ENCODE results near the gene RNF41. TPM values are rescaled to one million over a fixed set of nuclear protein-coding genes. Genes with fewer than 3 reads are reported as not detected.
"Not testable (repeated sequence)": the region's sequence is repeated elsewhere in the genome, so short reads cannot be mapped to it uniquely, and the experiment has no call there.

The RNF41 gene
- 39.8 and 41.1 TPM in 2 replicates for total RNA-seq

GRCh38 chr12:56221757-56222530 is at the start of gene RNF41:
Gene RNF41, minus strand, starts transcription at chr12:56221922. Its CDS starts 7,875 bp downstream, at chr12:56214047.
- no peaks in the 10 kb centered on the region for H3K9me3 Mint-ChIP-seq
- H3K27ac Mint-ChIP-seq: peak within 1 kb of the TSS; percentile 95
- peaks cover 16% of the 10 kb centered on the region for H3K36me3 Mint-ChIP-seq (ENCODE audit: low read depth)
- H3K27me3 Mint-ChIP-seq: no peaks in the 10 kb centered on the region
- H3K4me1 Mint-ChIP-seq: peaks cover 39% of the 10 kb centered on the region
- H3K4me3 Mint-ChIP-seq: peak within 1 kb of the TSS; percentile 100
- DNase-seq: peak; percentile 98
- intact Hi-C loops (cut with micrococcal nuclease): loop anchor here (1.0 to 5.0 kb wide), 4 partner anchors 69 to 405 kb away; partner anchors contain the start of genes CS, MYL6B, ORMDL2 and SARNP

DNA sequence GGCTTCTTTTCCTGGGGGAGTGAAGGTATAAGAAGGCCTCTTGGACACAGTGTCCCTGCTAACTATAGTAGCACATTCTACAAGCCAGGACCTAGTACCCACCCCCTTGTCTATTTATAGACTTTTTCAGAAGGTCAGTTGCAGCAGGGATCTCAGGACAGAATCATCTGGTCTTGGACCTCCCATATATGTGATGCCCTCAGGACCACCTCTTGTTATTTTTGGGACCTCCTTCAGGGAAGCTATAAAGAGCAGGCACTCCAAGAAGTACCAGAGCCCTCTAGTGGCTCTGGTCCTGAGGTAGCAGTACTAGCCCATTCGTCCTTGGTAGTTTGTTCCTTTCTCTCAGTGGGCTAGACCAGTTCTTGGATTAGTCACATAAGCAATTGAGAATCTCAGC is 49.3 kb upstream of the RNF41 start:
- H3K9me3 Mint-ChIP-seq: no peaks in the 10 kb centered on the region
- no peak overlapping the region for H3K27ac Mint-ChIP-seq
- peaks cover 45% of the 10 kb centered on the region for H3K36me3 Mint-ChIP-seq (ENCODE audit: low read depth)
- H3K4me1 Mint-ChIP-seq: peaks cover 12% of the 10 kb centered on the region
- no peaks in the 10 kb centered on the region for H3K27me3 Mint-ChIP-seq
- intact Hi-C loops (cut with micrococcal nuclease): no loop called here
- DNase-seq: peak; percentile 61
- H3K4me3 Mint-ChIP-seq: no peak overlapping the region

DNA sequence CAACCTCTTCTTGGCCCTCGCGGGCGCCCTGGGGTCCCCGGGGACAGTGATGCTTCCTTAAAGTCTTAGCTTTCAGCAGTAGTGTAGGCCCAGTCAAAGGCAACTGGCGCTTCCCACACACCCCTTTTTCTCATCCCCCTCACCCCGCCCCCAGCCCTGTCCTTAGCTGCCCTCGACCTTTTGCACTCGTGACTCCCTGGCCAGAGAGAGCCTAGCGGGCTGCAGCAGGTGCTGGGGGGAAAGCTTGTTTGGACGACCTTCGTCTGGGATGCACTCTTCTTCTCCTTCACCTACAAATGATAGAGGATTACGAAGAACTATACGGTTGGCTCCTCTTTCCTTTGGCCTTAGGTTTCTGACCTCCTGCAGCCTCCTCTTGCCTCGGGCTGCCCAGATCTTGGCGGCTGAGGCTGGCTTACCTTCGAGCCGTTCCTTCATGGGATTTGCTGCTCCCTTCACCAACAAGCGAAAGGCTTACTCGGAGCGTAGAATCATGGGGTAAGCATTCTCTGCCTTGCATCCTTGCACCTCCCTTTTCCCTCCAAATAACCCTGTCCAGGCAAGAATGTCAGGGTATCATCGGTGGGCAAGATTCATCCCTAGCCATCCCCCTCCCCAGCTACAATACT is 45.8 kb upstream of the RNF41 start:
- Mint-ChIP-seq H3K4me1 (peaks cover 14% of the 10 kb centered on the region), H3K27me3 (no peaks in the 10 kb centered on the region), H3K9me3 (no peaks in the 10 kb centered on the region), H3K27ac (peak overlapping the region; percentile 73), H3K4me3 (peak overlapping the region; percentile 93), H3K36me3 (ENCODE audit: low read depth) (peaks cover 21% of the 10 kb centered on the region)
- no peak for DNase-seq
- intact Hi-C loops (cut with micrococcal nuclease): loop anchor here (2.0 to 10.0 kb wide), 3 partner anchors 33 to 197 kb away; partner anchors contain the start of genes CNPY2, CS and SPRYD4

- Mint-ChIP-seq H3K36me3 (ENCODE audit: low read depth) (peaks cover 18% of the 10 kb centered on the region), H3K27ac (peak within 1 kb of the TSS; percentile 94), H3K4me3 (peak within 1 kb of the TSS; percentile 93), H3K4me1 (peaks cover 14% of the 10 kb centered on the region), H3K27me3 (no peaks in the 10 kb centered on the region), H3K9me3 (no peaks in the 10 kb centered on the region)
- intact Hi-C loops (cut with micrococcal nuclease): loop anchor here (1.0 to 10.0 kb wide), 4 partner anchors 9 to 198 kb away; partner anchors contain the start of genes ANKRD52, CNPY2, CS and SPRYD4
- DNase-seq: peak; percentile 96
These were observed 45.1 kb upstream of the RNF41 start, which contains the start of gene COQ10A for GRCh38 chr12:56266693-56267442. Gene COQ10A, plus strand, starts transcription at chr12:56266942. Its CDS starts 177 bp downstream, at chr12:56267119.

- not testable (repeated sequence) for H3K9me3 Mint-ChIP-seq, H3K27me3 Mint-ChIP-seq, DNase-seq
- intact Hi-C loops (cut with micrococcal nuclease): loop anchor here (1.0 to 10.0 kb wide), 4 partner anchors 8 to 199 kb away; partner anchors contain the start of genes ANKRD52, CNPY2, CS and SPRYD4
- Mint-ChIP-seq H3K27ac (peak overlapping the region; percentile 94), H3K4me3 (peak overlapping the region; percentile 93), H3K4me1 (peaks cover 14% of the 10 kb centered on the region), H3K36me3 (ENCODE audit: low read depth) (peaks cover 12% of the 10 kb centered on the region)
These were observed 44.5 kb upstream of the RNF41 start for GRCh38 chr12:56266068-56266692.

DNA sequence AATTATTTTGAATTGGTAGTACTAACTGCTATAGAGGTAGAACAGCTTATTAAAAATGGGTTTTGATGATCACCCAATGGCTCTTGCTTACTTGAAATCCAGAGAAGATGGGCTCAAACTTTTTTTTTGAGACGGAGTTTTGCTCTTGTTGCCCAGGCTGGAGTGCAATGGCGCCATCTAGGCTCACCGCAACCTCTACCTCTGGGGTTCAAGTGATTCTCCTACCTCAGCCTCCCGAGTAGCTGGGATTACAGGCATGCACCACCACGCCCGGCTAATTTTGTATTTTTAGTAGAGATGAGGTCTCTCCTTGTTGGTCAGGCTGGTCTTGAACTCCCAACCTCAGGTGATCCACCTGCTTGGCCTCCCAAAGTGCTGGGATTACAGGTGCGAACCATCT is 41.2 kb upstream of the RNF41 start:
- not testable (repeated sequence) for H3K36me3 Mint-ChIP-seq (ENCODE audit: low read depth); H3K4me3 Mint-ChIP-seq; H3K27ac Mint-ChIP-seq; H3K27me3 Mint-ChIP-seq; H3K9me3 Mint-ChIP-seq
- peak; percentile 64 for DNase-seq
- H3K4me1 Mint-ChIP-seq: peaks cover 19% of the 10 kb centered on the region
- intact Hi-C loops (cut with micrococcal nuclease): loop anchor here (10.0 kb wide), 1 partner anchor 202 kb away; the partner anchor contains the start of gene SPRYD4

DNA sequence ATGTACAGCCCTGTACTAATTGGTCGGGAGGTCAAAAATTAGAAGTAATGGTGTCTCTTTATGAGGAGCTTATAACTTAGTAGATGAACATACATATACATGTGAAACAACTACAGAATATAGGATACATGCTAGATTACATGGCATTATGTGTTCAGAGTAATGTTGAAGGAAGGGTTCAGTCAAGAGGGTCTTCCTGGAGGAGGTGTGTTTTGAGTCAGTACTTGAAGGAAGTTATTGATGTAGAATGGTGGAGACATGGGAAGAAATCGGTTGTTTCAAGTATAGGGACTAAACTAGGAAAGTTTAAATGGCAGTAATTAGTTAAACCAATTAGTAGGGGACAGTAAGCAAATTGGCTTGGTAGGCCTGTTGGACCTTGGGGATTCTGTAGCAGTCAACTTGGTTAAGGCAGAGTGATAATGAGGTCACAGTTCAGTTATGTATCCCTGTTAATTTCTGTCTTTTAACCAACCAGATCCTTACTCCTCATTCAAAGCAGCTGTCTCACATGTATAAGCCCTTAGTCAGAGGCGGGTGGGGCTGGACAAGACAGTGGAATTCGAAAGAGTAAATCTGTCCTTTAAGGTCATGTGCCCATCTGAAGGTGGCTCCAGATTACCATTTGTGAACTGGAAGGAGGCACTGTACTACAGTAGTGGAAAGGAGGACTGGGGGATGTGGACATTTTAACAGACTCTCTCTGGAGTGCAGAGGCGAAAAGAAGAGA is 39.9 kb upstream of the RNF41 start:
- H3K27me3 Mint-ChIP-seq: no peaks in the 10 kb centered on the region
- H3K36me3 Mint-ChIP-seq (ENCODE audit: low read depth): no peaks in the 10 kb centered on the region
- no peak overlapping the region for H3K4me3 Mint-ChIP-seq
- no peak overlapping the region for H3K27ac Mint-ChIP-seq
- no peaks in the 10 kb centered on the region for H3K9me3 Mint-ChIP-seq
- DNase-seq: no peak
- intact Hi-C loops (cut with micrococcal nuclease): loop anchor here (10.0 kb wide), 1 partner anchor 203 kb away; the partner anchor contains the start of gene SPRYD4
- peaks cover 19% of the 10 kb centered on the region for H3K4me1 Mint-ChIP-seq

- intact Hi-C loops (cut with micrococcal nuclease): loop anchor here (10.0 kb wide), 1 partner anchor 204 kb away; the partner anchor contains the start of gene SPRYD4
- no peak overlapping the region for H3K4me3 Mint-ChIP-seq
These were observed 39.2 kb upstream of the RNF41 start for GRCh38 chr12:56260921-56261320.

GRCh38 chr12:56260380-56260779 is 38.7 kb upstream of the RNF41 start:
- peaks cover 17% of the 10 kb centered on the region for H3K4me1 Mint-ChIP-seq
- no peak overlapping the region for H3K27ac Mint-ChIP-seq
- intact Hi-C loops (cut with micrococcal nuclease): loop anchor here (10.0 kb wide), 1 partner anchor 204 kb away; the partner anchor contains the start of gene SPRYD4
- no peaks in the 10 kb centered on the region for H3K27me3 Mint-ChIP-seq
- no peaks in the 10 kb centered on the region for H3K9me3 Mint-ChIP-seq
- no peak for DNase-seq
- peaks cover 6% of the 10 kb centered on the region for H3K36me3 Mint-ChIP-seq (ENCODE audit: low read depth)
- no peak overlapping the region for H3K4me3 Mint-ChIP-seq

More at GRCh38 chr12:56260921-56261320, 39.2 kb upstream of the RNF41 start:
- H3K36me3 Mint-ChIP-seq (ENCODE audit: low read depth): peaks cover 4% of the 10 kb centered on the region
- DNase-seq: no peak
- no peaks in the 10 kb centered on the region for H3K9me3 Mint-ChIP-seq
- H3K4me1 Mint-ChIP-seq: peaks cover 19% of the 10 kb centered on the region
- H3K27ac Mint-ChIP-seq: no peak overlapping the region
- no peaks in the 10 kb centered on the region for H3K27me3 Mint-ChIP-seq

- Mint-ChIP-seq H3K36me3 (ENCODE audit: low read depth) (peaks cover 17% of the 10 kb centered on the region), H3K9me3 (no peaks in the 10 kb centered on the region), H3K27ac (peak overlapping the region; percentile 81), H3K4me3 (peak overlapping the region; percentile 96), H3K27me3 (no peaks in the 10 kb centered on the region), H3K4me1 (peaks cover 17% of the 10 kb centered on the region)
- intact Hi-C loops (cut with micrococcal nuclease): loop anchor here (1.0 to 2.0 kb wide), 4 partner anchors 7 to 140 kb away; partner anchors contain the start of genes COQ10A, NABP2 and ZC3H10
- DNase-seq: no peak
These were observed 37.1 kb upstream of the RNF41 start for GRCh38 chr12:56258820-56259183.

GRCh38 chr12:56258068-56258819 is 36.5 kb upstream of the RNF41 start, which contains the start of gene ANKRD52:
Gene ANKRD52, minus strand, starts transcription at chr12:56258384. Its CDS starts 115 bp downstream, at chr12:56258269.
- DNase-seq: peak; percentile 96
- H3K4me3 Mint-ChIP-seq: peak within 1 kb of the TSS; percentile 96

More at GRCh38 chr12:56258068-56258819, 36.5 kb upstream of the RNF41 start, which contains the start of gene ANKRD52:
- Mint-ChIP-seq H3K9me3 (no peaks in the 10 kb centered on the region), H3K27ac (peak within 1 kb of the TSS; percentile 84), H3K36me3 (ENCODE audit: low read depth) (peaks cover 21% of the 10 kb centered on the region), H3K27me3 (no peaks in the 10 kb centered on the region), H3K4me1 (peaks cover 17% of the 10 kb centered on the region)
- intact Hi-C loops (cut with micrococcal nuclease): loop anchor here (1.0 to 2.0 kb wide), 4 partner anchors 8 to 139 kb away; partner anchors contain the start of genes COQ10A, NABP2 and ZC3H10

Data from activated CD4-positive, alpha-beta T cell treated with anti-CD3 and anti-CD28 coated beads, Interleukin-2, amount 10 ng/mL, durations not matched to agents 24 days and 14 days (primary cell).